Transverse colon (tissue), 4 donors: Measurements from ENCODE around the gene ZFP62.

Experiments used
- EP300 ChIP-seq: sonication (generic); formaldehyde crosslinking; IDR thresholded peaks from one replicate; pipeline ENCODE4 v1.6.1; 2017; ENCODE audit warnings: antibody characterized with exemption, low read depth
- POLR2A ChIP-seq: fragments of 450-650 bp; IDR thresholded peaks from one replicate; pipeline ENCODE4 v1.6.1; 2016; ENCODE audit warnings: antibody characterized with exemption, mild to moderate bottlenecking, moderate library complexity
- POLR2AphosphoS5 ChIP-seq, 3 donors: sonication (generic); formaldehyde crosslinking; IDR thresholded peaks; one replicate each; pipeline ENCODE4 v1.6.1; 2016; ENCODE audit warnings: antibody characterized with exemption in 3 of 3
- TF ChIP-seq, protein P1 (sequence below), 5 experiments: fragments of 200-600 bp in 3 of 5; fragments of 450-650 bp in 2 of 5; sonication (generic) in 3 of 5; IDR thresholded peaks; 1 replicate in 2 of 5; 2 replicates in 3 of 5; pipeline ENCODE4 v1.5.1; 2016 to 2017; ENCODE audit warnings: antibody characterized with exemption in 5 of 5, inconsistent platforms in 3 of 5, mild to moderate bottlenecking in 2 of 5, moderate library complexity in 1 of 5

- TF ChIP-seq, protein P1, sequence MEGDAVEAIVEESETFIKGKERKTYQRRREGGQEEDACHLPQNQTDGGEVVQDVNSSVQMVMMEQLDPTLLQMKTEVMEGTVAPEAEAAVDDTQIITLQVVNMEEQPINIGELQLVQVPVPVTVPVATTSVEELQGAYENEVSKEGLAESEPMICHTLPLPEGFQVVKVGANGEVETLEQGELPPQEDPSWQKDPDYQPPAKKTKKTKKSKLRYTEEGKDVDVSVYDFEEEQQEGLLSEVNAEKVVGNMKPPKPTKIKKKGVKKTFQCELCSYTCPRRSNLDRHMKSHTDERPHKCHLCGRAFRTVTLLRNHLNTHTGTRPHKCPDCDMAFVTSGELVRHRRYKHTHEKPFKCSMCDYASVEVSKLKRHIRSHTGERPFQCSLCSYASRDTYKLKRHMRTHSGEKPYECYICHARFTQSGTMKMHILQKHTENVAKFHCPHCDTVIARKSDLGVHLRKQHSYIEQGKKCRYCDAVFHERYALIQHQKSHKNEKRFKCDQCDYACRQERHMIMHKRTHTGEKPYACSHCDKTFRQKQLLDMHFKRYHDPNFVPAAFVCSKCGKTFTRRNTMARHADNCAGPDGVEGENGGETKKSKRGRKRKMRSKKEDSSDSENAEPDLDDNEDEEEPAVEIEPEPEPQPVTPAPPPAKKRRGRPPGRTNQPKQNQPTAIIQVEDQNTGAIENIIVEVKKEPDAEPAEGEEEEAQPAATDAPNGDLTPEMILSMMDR (IDR thresholded peaks at IDR 0.05), result no peak
- TF ChIP-seq POLR2A (no peak), EP300 (no peak), POLR2AphosphoS5 (IDR thresholded peaks at IDR 0.05) (no peak)
Observed at GRCh38 chr5:180862645-180863044, 1.6 kb upstream of the ZFP62 start.
